ENCODE measurements around the gene PKDREJ.

The PKDREJ gene

GRCh38 chr22:46237453-46238124 lies 25.6 kb downstream of the PKDREJ start:
- H3K4me1 ChIP-seq = peaks cover 20% of the 10 kb centered on the region
- TF ChIP-seq CTCF (IDR thresholded peaks at IDR 0.05; ENCODE audit: low read depth, low read length) = no peak
- no peaks in the 10 kb centered on the region for H3K27me3 ChIP-seq
- DNase-seq = no peak
- no peaks in the 10 kb centered on the region; the same call in 1 of the 2 replicates for H3K36me3 ChIP-seq
- H3K9me3 ChIP-seq = no peaks in the 10 kb centered on the region
- no peak overlapping the region for H3K4me3 ChIP-seq (ENCODE audit: low read depth, low read length)

DNA sequence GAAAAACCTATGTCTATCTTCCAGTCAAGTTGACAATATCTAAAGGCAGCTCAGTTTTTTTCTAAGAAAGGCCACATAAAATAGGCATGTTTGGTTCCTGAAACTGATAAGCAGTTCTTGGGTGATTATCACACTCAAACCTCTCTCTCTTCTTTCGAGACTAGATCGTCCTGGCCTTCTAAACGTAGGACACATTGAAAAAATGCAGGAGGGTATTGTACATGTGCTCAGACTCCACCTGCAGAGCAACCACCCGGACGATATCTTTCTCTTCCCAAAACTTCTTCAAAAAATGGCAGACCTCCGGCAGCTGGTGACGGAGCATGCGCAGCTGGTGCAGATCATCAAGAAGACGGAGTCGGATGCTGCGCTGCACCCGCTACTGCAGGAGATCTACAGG lies 28.2 kb downstream of the PKDREJ start:
- Histone ChIP-seq H3K9me3 (no peaks in the 10 kb centered on the region), H3K4me3 (ENCODE audit: low read depth, low read length) (no peak overlapping the region), H3K27me3 (no peaks in the 10 kb centered on the region), H3K36me3 (no peaks in the 10 kb centered on the region; the same call in 1 of the 2 replicates), H3K4me1 (peaks cover 6% of the 10 kb centered on the region)
- TF ChIP-seq CTCF (IDR thresholded peaks at IDR 0.05; ENCODE audit: low read depth, low read length) = no peak
- DNase-seq = no peak

DNA sequence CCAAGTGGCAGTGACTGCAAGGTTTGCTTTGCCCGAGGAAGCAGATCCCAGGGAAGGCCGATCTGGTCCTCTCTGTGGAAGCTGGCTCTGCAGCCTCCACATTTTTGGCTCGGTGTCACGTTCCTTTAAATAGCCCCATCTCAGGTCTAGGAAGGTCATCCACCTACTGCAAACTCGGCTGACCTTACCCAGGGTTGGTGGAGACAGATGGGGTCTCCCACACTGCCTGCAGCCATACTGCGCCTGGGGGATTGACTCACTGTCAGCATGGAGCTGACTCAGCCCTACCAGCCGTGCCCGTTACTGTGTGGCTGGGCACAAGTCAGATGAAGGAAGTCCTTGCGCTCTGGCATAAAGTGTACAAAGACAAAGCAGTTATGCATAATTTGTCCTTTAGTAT lies 29.9 kb downstream of the PKDREJ start:
- Histone ChIP-seq H3K27me3 (no peaks in the 10 kb centered on the region), H3K9me3 (no peaks in the 10 kb centered on the region), H3K36me3 (no peaks in the 10 kb centered on the region; the same call in 1 of the 2 replicates), H3K4me1 (peaks cover 8% of the 10 kb centered on the region), H3K4me3 (ENCODE audit: low read depth, low read length) (no peak overlapping the region)
- TF ChIP-seq CTCF (IDR thresholded peaks at IDR 0.05; ENCODE audit: low read depth, low read length) = no peak
- DNase-seq = peak; percentile 80

- Histone ChIP-seq H3K27me3 (no peaks in the 10 kb centered on the region), H3K36me3 (no peaks in the 10 kb centered on the region), H3K4me1 (peaks cover 8% of the 10 kb centered on the region), H3K4me3 (ENCODE audit: low read depth, low read length) (no peak overlapping the region), H3K9me3 (no peaks in the 10 kb centered on the region)
- no peak for DNase-seq
- no peak for TF ChIP-seq CTCF (IDR thresholded peaks at IDR 0.05; ENCODE audit: low read depth, low read length)
Measured at GRCh38 chr22:46230262-46230901, 32.8 kb downstream of the PKDREJ start.

DNA sequence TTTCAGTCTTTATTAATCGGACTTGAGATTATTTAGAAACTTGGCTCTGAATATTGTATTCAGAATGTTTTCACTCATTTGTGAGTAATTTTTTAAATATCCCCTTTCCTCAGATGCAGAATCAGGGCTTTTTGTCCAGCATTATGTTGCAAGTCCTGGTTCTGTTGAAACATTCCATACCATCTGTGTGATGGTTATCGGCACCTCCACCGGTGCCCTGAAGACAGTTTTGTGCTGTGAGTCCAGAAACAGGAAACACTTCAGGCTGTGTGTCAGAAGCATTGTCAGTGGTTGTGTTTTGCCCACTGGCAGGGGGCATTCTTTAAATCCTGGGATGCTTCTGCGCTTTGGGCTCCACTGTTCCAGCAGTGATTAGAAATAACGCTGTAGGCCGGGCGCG lies 33.4 kb downstream of the PKDREJ start:
- H3K27me3 ChIP-seq = no peaks in the 10 kb centered on the region
- no peak for TF ChIP-seq CTCF (IDR thresholded peaks at IDR 0.05; ENCODE audit: low read depth, low read length)
- DNase-seq = no peak
- no peaks in the 10 kb centered on the region for H3K36me3 ChIP-seq
- H3K4me3 ChIP-seq (ENCODE audit: low read depth, low read length) = no peak overlapping the region
- peaks cover 8% of the 10 kb centered on the region for H3K4me1 ChIP-seq
- H3K9me3 ChIP-seq = no peaks in the 10 kb centered on the region

DNA sequence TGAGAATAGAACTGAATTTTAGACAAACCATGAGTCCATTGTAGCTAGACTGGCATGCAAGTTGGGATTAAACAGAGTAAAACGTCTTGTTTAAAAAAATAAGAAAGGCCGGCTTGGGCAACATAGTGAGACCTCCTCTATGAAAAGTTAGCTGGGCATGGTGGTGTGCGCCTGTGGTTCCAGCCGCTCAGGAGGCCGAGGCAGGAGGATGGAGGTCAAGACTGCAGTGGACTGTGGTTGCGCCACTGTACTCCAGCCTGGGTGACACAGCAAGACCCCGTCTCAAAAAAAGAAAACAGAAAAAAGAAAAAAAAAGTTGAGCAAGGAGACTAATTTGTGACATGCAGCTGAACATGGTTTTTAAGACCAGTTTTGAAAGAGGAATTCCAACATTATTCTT lies 36.6 kb downstream of the PKDREJ start:
- TF ChIP-seq CTCF (IDR thresholded peaks at IDR 0.05; ENCODE audit: low read depth, low read length) = no peak
- Histone ChIP-seq H3K36me3 (no peaks in the 10 kb centered on the region; the same call in none of the 2 replicates), H3K4me3 (ENCODE audit: low read depth, low read length) (no peak overlapping the region), H3K9me3 (no peaks in the 10 kb centered on the region), H3K4me1 (0 out of 2 replicates have a peak, but pooled peaks cover 2% of the 10 kb centered on the region), H3K27me3 (no peaks in the 10 kb centered on the region)
- no peak for DNase-seq
